Right lobe of liver (tissue), 4 donors: Measurements from ENCODE around the gene FMNL2.

ENCODE experiments used
- CTCF ChIP-seq, 4 donors: fragments of 200-600 bp in 3 of 4; fragments of 450-650 bp in 1 of 4; IDR thresholded peaks; one replicate each; pipeline versions ENCODE4 v1.5.1 to v1.8.0; 2016 to 2022; ENCODE audit warnings: antibody characterized with exemption in 4 of 4, mild to moderate bottlenecking in 2 of 4
- POLR2A ChIP-seq: fragments of 450-650 bp; IDR thresholded peaks from one replicate; pipeline ENCODE4 v1.6.1; 2017; ENCODE audit warnings: antibody characterized with exemption, mild to moderate bottlenecking
- donor health status: DM: no; HTN: no; CAD: no.
- donor health status: DM: no; HTN: no; CAD: no.
- donor health status: DM: no; HTN: yes; CAD: no.

GRCh38 chr2:152686321-152686720 is 351.3 kb downstream of the FMNL2 start:
- TF ChIP-seq CTCF (IDR thresholded peaks at IDR 0.05): no peak
- no peak for TF ChIP-seq POLR2A
